Activated T-helper 1 cell treated with anti-CD3 and anti-CD28 coated beads, Interleukin-12 subunit alpha, Interleukin-12 subunit beta, Interleukin-2, Interleukin-4 antibody, amounts not matched to agents 30 ng/mL and 10 ng/mL and 1 ng/mL, durations not matched to agents 14 hours and 24 hours and 36 hours (primary cell): ENCODE results near the gene C1orf167. TPM values are rescaled to one million over a fixed set of nuclear protein-coding genes. Genes with fewer than 3 reads are reported as not detected.

Experiments used
- DNase-seq: peaks from one replicate; pipeline ENCODE4 v3.0.0; 2021; ENCODE audit warnings: low spot score
- H3K27ac Mint-ChIP-seq: one replicate; pipeline ENCODE4 v1.8.0; 2021; ENCODE audit warnings: mild to moderate bottlenecking, mixed read lengths
- H3K27me3 Mint-ChIP-seq: one replicate; pipeline ENCODE4 v1.8.0; 2022; ENCODE audit warnings: mild to moderate bottlenecking, moderate library complexity, mixed read lengths; ENCODE audit not compliant: insufficient read depth
- H3K36me3 Mint-ChIP-seq: one replicate; pipeline ENCODE4 v1.8.0; 2021; ENCODE audit warnings: low read depth, mixed read lengths
- H3K4me1 Mint-ChIP-seq: one replicate; pipeline ENCODE4 v1.8.0; 2021; ENCODE audit warnings: low read depth, mixed read lengths
- H3K4me3 Mint-ChIP-seq: one replicate; pipeline ENCODE4 v1.8.0; 2021; ENCODE audit warnings: mild to moderate bottlenecking, moderate library complexity, mixed read lengths
- H3K9me3 Mint-ChIP-seq: one replicate; pipeline ENCODE4 v1.8.0; 2021; ENCODE audit warnings: mixed read lengths
- intact Hi-C: fragments of 100-400 bp; cut with micrococcal nuclease; formaldehyde crosslinking; loops from one replicate; pipeline ENCODE4 v1.15.1; 2024
- total RNA-seq: library from RNA; stranded (reverse); gene quantifications from 2 replicates; pipeline ENCODE4 v1.2.3, GENCODE V29; 2022

Gene C1orf167
- total RNA-seq, 1 donor from 2014 or later = not detected

GRCh38 chr1:11729155-11729497, 32.9 kb upstream of the C1orf167 start:
- DNase-seq = no peak
- H3K36me3 Mint-ChIP-seq = no peaks in the 10 kb centered on the region
- intact Hi-C loops = loop anchor here (10.0 kb wide), 1 partner anchor 254 kb away; the partner anchor contains the start of gene DISP3
- no peak overlapping the region for H3K27ac Mint-ChIP-seq
- peaks cover 40% of the 10 kb centered on the region for H3K4me1 Mint-ChIP-seq
- no peaks in the 10 kb centered on the region for H3K9me3 Mint-ChIP-seq
- H3K4me3 Mint-ChIP-seq = no peak overlapping the region
- H3K27me3 Mint-ChIP-seq = no peaks in the 10 kb centered on the region

DNA sequence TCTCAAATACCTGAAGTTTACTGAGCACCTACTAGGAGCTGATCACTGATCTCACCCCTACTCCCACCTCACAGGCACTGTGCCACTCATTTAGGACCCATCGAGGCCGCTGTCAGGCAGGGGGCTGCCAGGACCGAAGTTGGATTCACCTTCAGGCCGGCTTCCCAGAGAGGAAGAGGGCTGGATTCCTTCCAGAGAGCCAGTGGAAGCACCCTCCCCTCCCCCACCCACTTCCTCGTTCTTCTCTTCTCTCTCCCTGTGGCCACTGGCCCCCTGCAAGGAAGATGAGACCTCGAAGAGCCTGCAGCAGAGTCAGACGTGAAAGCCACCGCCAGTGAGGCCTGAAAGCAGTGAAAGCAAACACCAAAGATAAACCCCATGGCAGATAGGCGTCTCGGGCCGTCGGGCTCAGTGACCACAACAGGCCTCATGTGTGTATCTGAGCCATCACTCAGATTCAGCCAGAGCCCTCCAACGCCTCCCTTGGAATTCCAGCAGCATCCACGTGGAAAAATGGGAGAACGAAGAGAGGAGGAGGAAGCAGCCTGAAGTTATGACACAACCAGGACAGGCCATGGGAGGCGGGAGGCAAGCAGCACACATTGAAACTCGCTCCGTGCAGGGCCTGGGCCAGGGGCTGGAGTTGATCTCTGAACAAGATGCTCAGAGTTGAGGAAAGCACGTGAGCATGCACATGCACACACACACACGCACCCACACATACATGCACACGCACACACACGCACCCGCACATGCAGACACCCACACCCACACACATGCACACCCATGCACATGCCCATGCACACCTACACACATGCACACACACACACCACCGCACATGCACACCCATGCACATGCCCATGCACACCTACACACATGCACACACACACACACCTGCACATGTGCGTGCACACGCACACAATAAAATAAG, 32.2 kb upstream of the C1orf167 start:
- no peaks in the 10 kb centered on the region for H3K27me3 Mint-ChIP-seq
- intact Hi-C loops = loop anchor here (10.0 kb wide), 2 partner anchors 255 to 665 kb away; partner anchors contain the start of genes DISP3 and SRM
- peaks cover 40% of the 10 kb centered on the region for H3K4me1 Mint-ChIP-seq
- DNase-seq = no peak
- peak overlapping the region; percentile 59 for H3K4me3 Mint-ChIP-seq
- H3K27ac Mint-ChIP-seq = peak overlapping the region; percentile 57
- no peaks in the 10 kb centered on the region for H3K36me3 Mint-ChIP-seq
- no peaks in the 10 kb centered on the region for H3K9me3 Mint-ChIP-seq

DNA sequence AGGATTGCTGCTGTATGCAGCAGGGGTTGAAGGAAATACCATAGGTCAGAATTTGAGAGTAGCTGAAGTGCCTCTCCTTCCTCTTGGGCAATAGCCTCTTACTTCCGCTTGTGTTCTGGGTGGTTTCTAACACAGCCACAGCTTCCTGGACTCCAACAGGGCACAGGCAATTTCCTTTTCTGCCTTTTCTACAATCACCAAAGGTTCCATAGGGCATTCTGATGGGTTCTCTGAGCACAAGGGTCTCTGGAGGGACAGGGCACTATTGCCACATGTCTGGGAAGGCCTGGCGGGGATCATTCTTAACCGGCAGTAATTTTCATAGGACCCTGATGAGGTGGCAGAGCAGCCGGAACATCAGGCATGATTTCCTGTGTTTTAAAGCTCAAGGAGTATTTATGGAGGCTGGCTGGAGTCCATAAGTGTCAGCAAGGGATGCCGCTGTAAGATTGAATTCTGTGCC, 31.5 kb upstream of the C1orf167 start:
- no peaks in the 10 kb centered on the region for H3K27me3 Mint-ChIP-seq
- peaks cover 39% of the 10 kb centered on the region for H3K4me1 Mint-ChIP-seq
- intact Hi-C loops = loop anchor here (10.0 kb wide), 1 partner anchor 666 kb away; the partner anchor contains the start of gene SRM
- no peaks in the 10 kb centered on the region for H3K36me3 Mint-ChIP-seq
- peak; percentile 52 for DNase-seq
- no peaks in the 10 kb centered on the region for H3K9me3 Mint-ChIP-seq
- H3K27ac Mint-ChIP-seq = peak overlapping the region; percentile 57
- H3K4me3 Mint-ChIP-seq = peak overlapping the region; percentile 59

- H3K4me3 Mint-ChIP-seq = peak overlapping the region; percentile 83
- H3K4me1 Mint-ChIP-seq = peaks cover 42% of the 10 kb centered on the region
- no peaks in the 10 kb centered on the region for H3K36me3 Mint-ChIP-seq
- no peak for DNase-seq
- H3K9me3 Mint-ChIP-seq = no peaks in the 10 kb centered on the region
- no peaks in the 10 kb centered on the region for H3K27me3 Mint-ChIP-seq
- intact Hi-C loops = loop anchor here (10.0 kb wide), 1 partner anchor 667 kb away; the partner anchor contains the start of gene SRM
- peak overlapping the region; percentile 84 for H3K27ac Mint-ChIP-seq
Observed at GRCh38 chr1:11731691-11732283, 30.2 kb upstream of the C1orf167 start.

DNA sequence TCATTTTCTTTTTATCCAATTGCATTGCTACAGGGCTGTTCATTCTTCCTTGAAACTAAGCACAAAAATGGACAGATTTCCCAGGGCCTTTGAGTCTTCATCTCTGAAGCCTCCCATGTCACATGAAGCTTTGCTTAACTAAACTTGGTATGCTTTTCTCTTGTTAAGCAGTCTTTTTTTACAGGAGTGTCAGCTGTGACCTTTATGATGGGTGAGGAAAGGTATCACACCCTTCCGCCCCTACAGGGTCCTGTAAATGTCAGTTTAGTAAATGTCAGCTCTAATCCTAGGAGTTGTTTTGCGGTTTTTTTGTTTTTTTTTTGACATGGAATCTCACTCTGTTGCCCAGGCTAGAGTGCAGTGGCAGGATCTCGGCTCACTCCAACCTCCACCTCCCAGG, 28.7 kb upstream of the C1orf167 start:
- Mint-ChIP-seq H3K4me1 (peaks cover 53% of the 10 kb centered on the region), H3K9me3 (no peaks in the 10 kb centered on the region), H3K36me3 (peaks cover 2% of the 10 kb centered on the region), H3K27ac (no peak overlapping the region), H3K27me3 (no peaks in the 10 kb centered on the region), H3K4me3 (no peak overlapping the region)
- DNase-seq = no peak
- intact Hi-C loops = loop anchor here (10.0 kb wide), 1 partner anchor 669 kb away; the partner anchor contains the start of gene SRM

GRCh38 chr1:11735531-11735853, 26.5 kb upstream of the C1orf167 start:
- H3K27ac Mint-ChIP-seq = no peak overlapping the region
- H3K4me1 Mint-ChIP-seq = peaks cover 63% of the 10 kb centered on the region
- no peak for DNase-seq
- intact Hi-C loops = loop anchor here (5.0 to 10.0 kb wide), 2 partner anchors 473 to 671 kb away; partner anchors contain the start of genes MTOR and SRM
- no peaks in the 10 kb centered on the region for H3K27me3 Mint-ChIP-seq
- peak overlapping the region; percentile 96 for H3K4me3 Mint-ChIP-seq
- H3K36me3 Mint-ChIP-seq = peaks cover 5% of the 10 kb centered on the region
- H3K9me3 Mint-ChIP-seq = no peaks in the 10 kb centered on the region

GRCh38 chr1:11735854-11736745, 25.9 kb upstream of the C1orf167 start, which contains the start of gene AGTRAP:
TSS of gene AGTRAP (plus strand) at chr1:11736136. CDS start at chr1:11736209, 73 bp downstream.
- Mint-ChIP-seq H3K4me3 (peak within 1 kb of the TSS; percentile 96), H3K9me3 (no peaks in the 10 kb centered on the region), H3K27ac (peak within 1 kb of the TSS; percentile 88), H3K4me1 (peaks cover 67% of the 10 kb centered on the region), H3K36me3 (peaks cover 5% of the 10 kb centered on the region), H3K27me3 (no peaks in the 10 kb centered on the region)
- intact Hi-C loops = loop anchor here (1.0 to 10.0 kb wide), 6 partner anchors 55 to 671 kb away; partner anchors contain the start of genes CLCN6, FBXO2, FBXO44 and MAD2L2
- peak; percentile 84 for DNase-seq

- Mint-ChIP-seq H3K4me3 (peak overlapping the region; percentile 96), H3K4me1 (peaks cover 68% of the 10 kb centered on the region), H3K36me3 (peaks cover 5% of the 10 kb centered on the region), H3K27me3 (no peaks in the 10 kb centered on the region), H3K9me3 (no peaks in the 10 kb centered on the region), H3K27ac (peak overlapping the region; percentile 35)
- intact Hi-C loops = loop anchor here (1.0 to 10.0 kb wide), 6 partner anchors 56 to 672 kb away; partner anchors contain the start of genes CLCN6, FBXO2, FBXO44 and MAD2L2
- DNase-seq = peak; percentile 38
Observed at GRCh38 chr1:11736746-11737639, 25.0 kb upstream of the C1orf167 start.

- H3K27me3 Mint-ChIP-seq = no peaks in the 10 kb centered on the region
- H3K9me3 Mint-ChIP-seq = no peaks in the 10 kb centered on the region
- no peak overlapping the region for H3K27ac Mint-ChIP-seq
- intact Hi-C loops = loop anchor here (5.0 to 10.0 kb wide), 2 partner anchors 476 to 673 kb away; partner anchors contain the start of genes MTOR and SRM
- no peak for DNase-seq
- peaks cover 5% of the 10 kb centered on the region for H3K36me3 Mint-ChIP-seq
- H3K4me1 Mint-ChIP-seq = peaks cover 70% of the 10 kb centered on the region
- H3K4me3 Mint-ChIP-seq = no peak overlapping the region
Observed at GRCh38 chr1:11738096-11738495, 23.9 kb upstream of the C1orf167 start.

GRCh38 chr1:11738783-11739182, 23.2 kb upstream of the C1orf167 start:
- Mint-ChIP-seq H3K27ac (no peak overlapping the region), H3K4me1 (peaks cover 64% of the 10 kb centered on the region)

More at GRCh38 chr1:11738783-11739182, 23.2 kb upstream of the C1orf167 start:
- H3K9me3 Mint-ChIP-seq = no peaks in the 10 kb centered on the region
- peaks cover 5% of the 10 kb centered on the region for H3K36me3 Mint-ChIP-seq
- DNase-seq = no peak
- H3K4me3 Mint-ChIP-seq = no peak overlapping the region
- H3K27me3 Mint-ChIP-seq = no peaks in the 10 kb centered on the region
- intact Hi-C loops = loop anchor here (5.0 to 10.0 kb wide), 2 partner anchors 476 to 674 kb away; partner anchors contain the start of genes MTOR and SRM
